ENCODE data around the gene CD300E. TPM values are rescaled to one million over a fixed set of nuclear protein-coding genes. Genes with fewer than 3 reads are reported as not detected.

The CD300E gene
- total RNA-seq, 1 experiment from 2014 or later, result not detected

DNA sequence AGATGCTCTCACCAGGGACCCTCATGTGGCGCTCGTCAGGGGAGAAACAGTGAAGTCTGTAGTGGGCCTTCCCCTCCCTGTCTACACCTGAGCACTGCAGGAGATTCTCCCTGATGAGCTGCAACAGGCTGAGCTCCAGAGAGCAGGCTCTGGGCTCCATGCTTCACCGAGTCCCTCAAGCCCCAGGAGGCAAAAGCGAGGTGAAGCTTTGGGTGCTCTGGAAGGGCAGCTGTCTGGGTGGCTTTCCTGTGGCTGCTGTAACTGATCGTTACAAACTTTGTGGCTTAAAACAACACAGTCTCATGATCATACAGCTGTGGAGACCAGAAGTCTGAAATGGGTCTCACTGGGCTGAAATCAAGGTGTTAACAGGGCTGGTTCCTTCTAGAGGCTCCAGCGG is 19.3 kb downstream of the CD300E start:
- H3K9me2 ChIP-seq (ENCODE audit: insufficient read depth), result no peaks in the 10 kb centered on the region
- no peak overlapping the region for H3K4me2 ChIP-seq (ENCODE audit: low read length)
- ChIA-PET POLR2A (interaction anchor here (0.6 kb wide), 1 partner anchor 12 kb away, joined by 3 read pairs; no protein-coding TSS in a partner anchor), RAD21 (ENCODE audit: low non-redundant PET in 1 of 2, low total read pairs in 2 of 2, uncharacterized antibody in 2 of 2, unreplicated experiment in 2 of 2) (no interaction called here), CTCF (interaction anchor here (0.9 to 3.1 kb wide), 7 partner anchors 10 to 236 kb away, joined by 3 to 20 read pairs (median 4); partner anchors contain the start of gene GPR142)
- H3K36me3 ChIP-seq (ENCODE audit: control insufficient read depth in 1 of 2, insufficient read depth in 2 of 2, low read length in 2 of 2), result no peaks in the 10 kb centered on the region
- no peak overlapping the region for H3K9ac ChIP-seq (ENCODE audit: low read length)
- no peak for ATAC-seq
- no peak overlapping the region for H3K4me3 ChIP-seq (replicated peaks in 1 of 2; ENCODE audit: low read depth in 1 of 2, low read length in 2 of 2)
- TF ChIP-seq, protein P1, sequence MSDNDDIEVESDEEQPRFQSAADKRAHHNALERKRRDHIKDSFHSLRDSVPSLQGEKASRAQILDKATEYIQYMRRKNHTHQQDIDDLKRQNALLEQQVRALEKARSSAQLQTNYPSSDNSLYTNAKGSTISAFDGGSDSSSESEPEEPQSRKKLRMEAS (IDR thresholded peaks at IDR 0.05), result no peak
- TF ChIP-seq ELF1 (IDR thresholded peaks at IDR 0.05; ENCODE audit: borderline replicate concordance, low read depth) (no peak), SRF (IDR thresholded peaks at IDR 0.05; ENCODE audit: low read depth) (no peak), FOSL1 (IDR thresholded peaks at IDR 0.05; ENCODE audit: low read depth) (no peak), CEBPB (IDR thresholded peaks at IDR 0.05; ENCODE audit: low read depth) (no peak), SIN3A (IDR thresholded peaks at IDR 0.05; ENCODE audit: low read depth) (no peak), EGR1 (IDR thresholded peaks at IDR 0.05; ENCODE audit: low read depth) (no peak)
- no peaks in the 10 kb centered on the region for H4K20me1 ChIP-seq (ENCODE audit: insufficient read depth)
- intact Hi-C loops (cut with micrococcal nuclease), result loop anchor here (10.0 kb wide), 1 partner anchor 299 kb away; no protein-coding TSS in a partner anchor
- no peak for DNase-seq (ENCODE audit: low read depth, low spot score)
- no peak overlapping the region for H2AFZ ChIP-seq (ENCODE audit: low read depth, low read length, poor library complexity, severe bottlenecking)
- BruUV-seq (replicated peaks), result no TSS peak
- peaks cover 0 to 8% of the 10 kb centered on the region in 2 experiments; a peak in 1 of 4 replicates for H3K4me1 ChIP-seq (ENCODE audit: control insufficient read depth in 1 of 2, insufficient read depth in 2 of 2, low read length in 2 of 2)
- no peaks in the 10 kb centered on the region for H3K79me2 ChIP-seq (ENCODE audit: insufficient read depth, low read length)
- H3K27me3 ChIP-seq (ENCODE audit: insufficient read depth, low read length), result peaks cover 67% of the 10 kb centered on the region
- no peaks in the 10 kb centered on the region for H3K9me3 ChIP-seq (ENCODE audit: control insufficient read depth in 1 of 2, insufficient read depth in 1 of 2, low read depth in 1 of 2, low read length in 2 of 2)
- H3K27ac ChIP-seq (ENCODE audit: low read depth, low read length), result no peak overlapping the region

DNA sequence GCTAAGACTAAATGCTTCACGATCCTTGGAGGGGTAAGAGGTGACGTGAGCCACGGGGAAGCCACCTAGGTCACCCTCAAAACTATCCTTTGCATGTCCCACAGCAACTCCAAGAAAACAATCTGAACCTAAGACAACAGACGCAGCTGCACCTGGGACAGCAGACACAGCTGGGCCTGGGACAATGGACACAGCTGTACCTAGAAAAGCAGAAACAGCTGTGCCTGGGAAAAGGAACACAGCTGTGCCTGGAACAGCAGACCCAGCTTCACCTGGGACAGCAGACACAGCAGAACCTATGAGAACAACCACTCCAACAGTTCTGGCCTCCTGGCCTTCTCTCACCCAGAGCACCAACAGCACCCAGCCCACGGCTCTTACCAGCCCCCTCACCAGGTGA is 19.8 kb downstream of the CD300E start:
- Histone ChIP-seq H3K27ac (ENCODE audit: low read depth, low read length) (no peak overlapping the region), H3K9ac (ENCODE audit: low read length) (no peak overlapping the region), H2AFZ (ENCODE audit: low read depth, low read length, poor library complexity, severe bottlenecking) (no peak overlapping the region), H3K27me3 (ENCODE audit: insufficient read depth, low read length) (peaks cover 67% of the 10 kb centered on the region), H3K9me2 (ENCODE audit: insufficient read depth) (no peaks in the 10 kb centered on the region), H3K4me1 (ENCODE audit: control insufficient read depth in 1 of 2, insufficient read depth in 2 of 2, low read length in 2 of 2) (peaks cover 0 to 8% of the 10 kb centered on the region in 2 experiments; a peak in 1 of 4 replicates), H3K79me2 (ENCODE audit: insufficient read depth, low read length) (no peaks in the 10 kb centered on the region), H4K20me1 (ENCODE audit: insufficient read depth) (no peaks in the 10 kb centered on the region), H3K9me3 (ENCODE audit: control insufficient read depth in 1 of 2, insufficient read depth in 1 of 2, low read depth in 1 of 2, low read length in 2 of 2) (no peaks in the 10 kb centered on the region), H3K36me3 (ENCODE audit: control insufficient read depth in 1 of 2, insufficient read depth in 2 of 2, low read length in 2 of 2) (no peaks in the 10 kb centered on the region), H3K4me3 (replicated peaks in 1 of 2; ENCODE audit: low read depth in 1 of 2, low read length in 2 of 2) (no peak overlapping the region), H3K4me2 (ENCODE audit: low read length) (no peak overlapping the region)
- ATAC-seq (no peak), DNase-seq (ENCODE audit: low read depth, low spot score) (no peak)
- intact Hi-C loops (cut with micrococcal nuclease), result loop anchor here (2.0 to 10.0 kb wide), 2 partner anchors 235 to 299 kb away; no protein-coding TSS in a partner anchor
- ChIA-PET RAD21 (ENCODE audit: low non-redundant PET in 1 of 2, low total read pairs in 2 of 2, uncharacterized antibody in 2 of 2, unreplicated experiment in 2 of 2) (interaction anchor here in 1 of 2 experiments (1.2 kb wide), 1 partner anchor 11 kb away, joined by 3 read pairs; no protein-coding TSS in a partner anchor), POLR2A (interaction anchor here (0.6 kb wide), 1 partner anchor 13 kb away, joined by 3 read pairs; no protein-coding TSS in a partner anchor), CTCF (interaction anchor here (0.9 to 3.1 kb wide), 8 partner anchors 10 to 236 kb away, joined by 3 to 20 read pairs (median 4); partner anchors contain the start of gene GPR142)
- TF ChIP-seq FOSL1 (IDR thresholded peaks at IDR 0.05; ENCODE audit: low read depth), result no peak
- TF ChIP-seq TCF7L2 (IDR thresholded peaks at IDR 0.05; ENCODE audit: borderline replicate concordance, extremely low read depth, insufficient read depth, insufficient read length), result no peak
- TF ChIP-seq CEBPB (IDR thresholded peaks at IDR 0.05; ENCODE audit: low read depth), result no peak
- TF ChIP-seq CBX3 (IDR thresholded peaks at IDR 0.05; ENCODE audit: low read depth), result no peak
- TF ChIP-seq, protein P2, sequence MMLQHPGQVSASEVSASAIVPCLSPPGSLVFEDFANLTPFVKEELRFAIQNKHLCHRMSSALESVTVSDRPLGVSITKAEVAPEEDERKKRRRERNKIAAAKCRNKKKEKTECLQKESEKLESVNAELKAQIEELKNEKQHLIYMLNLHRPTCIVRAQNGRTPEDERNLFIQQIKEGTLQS (IDR thresholded peaks at IDR 0.05), result no peak
- no peak for TF ChIP-seq EZH2phosphoT487 (IDR thresholded peaks at IDR 0.05; ENCODE audit: borderline replicate concordance)
- TF ChIP-seq EGR1 (IDR thresholded peaks at IDR 0.05; ENCODE audit: low read depth), result no peak
- TF ChIP-seq, protein P1 (IDR thresholded peaks at IDR 0.05), result no peak
- no peak for TF ChIP-seq SIN3A (IDR thresholded peaks at IDR 0.05; ENCODE audit: low read depth)
- TF ChIP-seq JUND (IDR thresholded peaks at IDR 0.05), result no peak
- TF ChIP-seq, protein P3, sequence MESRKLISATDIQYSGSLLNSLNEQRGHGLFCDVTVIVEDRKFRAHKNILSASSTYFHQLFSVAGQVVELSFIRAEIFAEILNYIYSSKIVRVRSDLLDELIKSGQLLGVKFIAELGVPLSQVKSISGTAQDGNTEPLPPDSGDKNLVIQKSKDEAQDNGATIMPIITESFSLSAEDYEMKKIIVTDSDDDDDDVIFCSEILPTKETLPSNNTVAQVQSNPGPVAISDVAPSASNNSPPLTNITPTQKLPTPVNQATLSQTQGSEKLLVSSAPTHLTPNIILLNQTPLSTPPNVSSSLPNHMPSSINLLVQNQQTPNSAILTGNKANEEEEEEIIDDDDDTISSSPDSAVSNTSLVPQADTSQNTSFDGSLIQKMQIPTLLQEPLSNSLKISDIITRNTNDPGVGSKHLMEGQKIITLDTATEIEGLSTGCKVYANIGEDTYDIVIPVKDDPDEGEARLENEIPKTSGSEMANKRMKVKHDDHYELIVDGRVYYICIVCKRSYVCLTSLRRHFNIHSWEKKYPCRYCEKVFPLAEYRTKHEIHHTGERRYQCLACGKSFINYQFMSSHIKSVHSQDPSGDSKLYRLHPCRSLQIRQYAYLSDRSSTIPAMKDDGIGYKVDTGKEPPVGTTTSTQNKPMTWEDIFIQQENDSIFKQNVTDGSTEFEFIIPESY (IDR thresholded peaks at IDR 0.05; ENCODE audit: extremely low read depth, insufficient replicate concordance, low read length), result no peak
- no peak for TF ChIP-seq POLR2A (IDR thresholded peaks at IDR 0.05; ENCODE audit: borderline replicate concordance, extremely low read depth, insufficient read depth, insufficient read length)
- no peak for TF ChIP-seq ZNF274 (IDR thresholded peaks at IDR 0.05; ENCODE audit: low read depth, low read length)
- BruUV-seq (replicated peaks), result no TSS peak

All from HCT116 (cell line).